CD4-positive, alpha-beta T cell treated with Interleukin-2 at 100 ng/mL for 4 hours (primary cell): ENCODE data around the gene KANK2.
"Not testable (repeated sequence)": the region's sequence is repeated elsewhere in the genome, so short reads cannot be mapped to it uniquely, and the experiment has no call there.

ENCODE experiments used
- DNase-seq: peaks from one replicate; pipeline ENCODE4 v3.0.0-alpha.2; 2020; ENCODE audit warnings: low spot score

Gene KANK2

GRCh38 chr19:11196406-11197287 lies 698 bp downstream of the KANK2 start:
- DNase-seq, result no peak

GRCh38 chr19:11195681-11196080 lies 1.7 kb downstream of the KANK2 start:
- no peak for DNase-seq

DNA sequence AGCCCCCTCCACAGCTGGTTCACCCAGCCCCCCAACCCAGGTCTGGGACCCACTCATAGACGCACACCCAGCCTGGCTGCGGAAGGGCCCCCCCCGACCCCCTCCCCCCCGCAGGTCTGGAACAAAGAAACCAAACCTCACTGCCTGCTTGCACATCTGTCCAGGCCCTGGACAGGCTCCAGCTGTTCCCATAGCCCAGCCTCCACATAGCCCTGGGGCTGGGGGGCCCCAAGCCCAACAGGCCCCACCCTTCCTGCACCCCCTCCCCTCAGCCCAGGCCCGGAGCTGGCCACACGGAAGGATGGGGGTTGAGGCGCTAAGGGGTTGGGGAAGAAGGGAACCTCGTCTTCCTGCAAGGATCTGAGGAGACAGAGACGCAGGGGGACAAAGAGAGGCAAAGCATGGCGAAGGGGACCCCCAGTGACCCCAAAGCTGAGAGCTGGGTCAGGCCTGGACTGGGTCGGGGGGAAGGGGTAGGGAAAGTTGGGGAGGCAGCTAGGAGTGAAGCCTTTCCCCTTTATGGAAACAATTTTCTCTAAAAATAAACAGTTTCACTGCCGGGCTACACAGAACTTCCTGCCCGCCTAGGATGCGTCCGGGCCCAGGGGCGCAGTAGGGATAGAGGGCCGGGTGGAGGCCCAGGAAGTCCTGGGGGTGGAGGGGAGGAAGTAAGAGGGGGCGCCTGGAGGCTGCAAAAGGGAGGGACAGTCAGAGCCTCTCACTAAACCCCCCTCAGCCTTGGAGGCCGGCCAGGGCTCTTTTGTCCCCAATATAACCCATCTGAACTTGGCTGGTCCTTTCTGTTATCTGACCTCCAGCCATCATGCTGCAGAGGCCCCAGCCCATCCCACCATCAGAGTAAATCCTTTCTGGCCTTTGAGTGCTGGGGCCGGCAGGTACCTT lies 2.4 kb downstream of the KANK2 start:
- DNase-seq, result no peak

GRCh38 chr19:11194173-11194572 lies 3.2 kb downstream of the KANK2 start:
- no peak for DNase-seq

DNA sequence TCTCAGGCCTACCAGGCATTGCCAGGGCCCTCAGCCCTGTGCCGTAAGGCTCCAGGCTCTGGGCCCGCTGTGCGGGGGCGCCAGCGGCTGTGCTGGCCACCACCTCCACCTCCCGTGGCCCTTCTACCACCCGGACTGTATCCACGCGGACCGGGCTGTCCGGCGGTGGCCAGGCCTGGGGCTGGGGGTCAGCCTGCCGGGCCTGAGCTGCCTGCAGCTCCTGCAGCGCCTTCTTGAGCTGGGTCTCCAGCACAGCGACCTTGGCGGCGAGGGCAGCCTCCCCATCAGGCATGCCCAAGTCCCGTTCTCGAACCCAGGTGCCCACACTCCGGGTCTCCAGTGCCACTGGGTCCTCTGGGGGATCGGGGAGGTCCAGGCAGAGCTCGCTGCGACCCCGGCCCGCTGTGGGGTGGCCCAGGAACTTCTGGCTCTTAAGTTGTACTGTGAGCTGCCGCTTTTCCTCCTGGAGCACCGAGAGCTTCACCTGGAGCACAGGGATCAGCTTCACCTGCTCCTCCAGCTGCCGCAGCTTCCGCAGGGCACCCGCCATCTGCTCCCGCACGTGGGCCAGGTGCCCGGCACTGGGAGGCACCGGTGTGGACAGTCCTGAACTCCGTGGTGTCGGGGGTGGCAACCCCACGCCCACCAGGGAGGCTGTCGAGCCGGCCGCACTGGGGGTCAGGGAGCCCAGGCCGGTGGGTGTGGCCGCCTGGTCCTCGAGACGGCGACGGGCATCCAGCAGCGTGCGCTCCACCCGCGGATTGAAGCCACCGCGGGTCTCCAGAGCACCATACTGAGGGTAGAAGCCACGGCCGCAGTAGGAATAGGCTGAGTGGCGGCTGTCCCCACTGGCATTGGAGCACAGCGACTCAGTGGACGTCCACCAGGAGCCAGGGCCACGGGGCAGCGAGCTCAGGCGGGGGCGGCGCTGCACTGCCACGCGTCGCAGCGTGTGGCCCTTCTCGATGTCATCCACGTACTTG lies 4.1 kb downstream of the KANK2 start:
- no peak for DNase-seq

- no peak for DNase-seq
These were observed 5.4 kb downstream of the KANK2 start for GRCh38 chr19:11191934-11192333.

DNA sequence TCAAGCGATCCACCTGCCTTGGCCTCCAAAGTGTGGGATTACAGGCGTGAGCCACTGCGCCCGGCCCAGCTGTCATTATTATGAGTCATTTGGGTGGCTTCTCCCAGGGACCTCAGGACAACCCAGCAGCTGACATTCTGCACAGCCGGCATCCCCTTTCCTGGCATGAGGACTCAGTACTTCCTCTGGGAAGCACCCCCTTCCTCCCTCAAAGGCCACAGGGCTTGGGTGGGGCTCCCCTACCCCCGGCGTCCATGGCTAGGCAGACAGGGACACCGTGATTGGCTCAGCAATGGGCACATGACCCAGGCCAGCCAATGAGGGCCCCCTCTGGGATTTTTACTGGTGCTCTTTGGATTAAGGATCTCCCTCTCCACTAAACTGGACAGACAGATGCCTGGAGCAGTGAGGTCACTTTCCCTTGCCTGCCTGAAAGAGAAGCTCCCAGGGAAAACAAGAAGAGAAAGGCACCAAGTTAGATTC lies 6.0 kb downstream of the KANK2 start:
- no peak for DNase-seq

GRCh38 chr19:11190501-11190900 lies 6.8 kb downstream of the KANK2 start:
- no peak for DNase-seq

- DNase-seq, result no peak
These were observed 9.9 kb downstream of the KANK2 start for GRCh38 chr19:11187441-11187840.

DNA sequence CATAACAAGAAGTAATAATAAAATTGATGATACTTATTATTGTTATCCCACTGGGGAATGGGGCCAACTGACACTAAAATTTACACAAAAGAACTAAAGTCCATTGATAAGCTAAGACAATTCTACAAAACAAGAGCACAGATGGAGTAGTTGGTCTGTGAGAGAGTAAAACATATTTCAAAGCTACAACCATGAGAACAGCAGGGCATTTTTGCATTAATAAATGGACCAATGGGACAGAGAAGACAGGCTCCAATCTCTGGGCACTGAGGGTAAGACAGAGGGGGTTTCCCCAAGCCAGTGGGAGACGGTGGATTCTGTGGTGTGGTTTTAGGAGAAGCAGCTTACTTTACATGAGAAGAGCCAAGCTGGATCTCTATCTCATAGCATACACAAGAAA lies 14.4 kb downstream of the KANK2 start:
- DNase-seq, result no peak

GRCh38 chr19:11181488-11181887 lies 15.9 kb downstream of the KANK2 start:
- no peak for DNase-seq

- not testable (repeated sequence) for DNase-seq
These were observed 16.4 kb downstream of the KANK2 start for GRCh38 chr19:11180975-11181374.

- DNase-seq, result no peak
These were observed 17.0 kb downstream of the KANK2 start for GRCh38 chr19:11180346-11180745.

DNA sequence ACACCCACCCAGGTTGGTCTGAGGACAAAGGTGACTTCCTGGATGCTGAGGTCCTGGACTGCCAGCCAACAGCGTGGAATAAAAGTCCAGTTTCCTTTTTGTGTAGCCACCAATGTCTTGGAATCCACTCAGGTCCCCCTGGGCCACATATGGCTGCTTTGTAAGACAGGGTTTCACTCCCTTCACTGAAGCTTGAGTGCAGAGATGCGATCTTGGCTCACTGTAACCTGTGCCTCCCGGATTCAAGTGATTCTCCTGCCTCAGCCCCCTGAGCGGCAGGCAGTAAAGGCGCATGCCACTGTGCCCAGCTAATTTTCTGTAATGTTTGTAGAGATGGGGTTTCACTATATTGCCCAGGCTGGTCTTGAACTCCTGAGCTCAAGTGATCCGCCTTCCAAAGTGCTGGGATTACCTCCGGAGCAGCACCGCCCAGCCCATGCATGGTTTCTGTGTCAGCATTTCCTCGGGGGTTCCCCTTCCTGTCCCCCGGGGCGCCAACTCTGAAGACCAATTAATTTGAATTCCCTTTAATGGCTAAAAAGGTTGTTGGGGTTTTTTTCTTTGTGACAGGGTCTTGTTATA lies 17.5 kb downstream of the KANK2 start:
- DNase-seq, result no peak

- not testable (repeated sequence) for DNase-seq
These were observed 18.2 kb downstream of the KANK2 start for GRCh38 chr19:11179145-11179465.

DNA sequence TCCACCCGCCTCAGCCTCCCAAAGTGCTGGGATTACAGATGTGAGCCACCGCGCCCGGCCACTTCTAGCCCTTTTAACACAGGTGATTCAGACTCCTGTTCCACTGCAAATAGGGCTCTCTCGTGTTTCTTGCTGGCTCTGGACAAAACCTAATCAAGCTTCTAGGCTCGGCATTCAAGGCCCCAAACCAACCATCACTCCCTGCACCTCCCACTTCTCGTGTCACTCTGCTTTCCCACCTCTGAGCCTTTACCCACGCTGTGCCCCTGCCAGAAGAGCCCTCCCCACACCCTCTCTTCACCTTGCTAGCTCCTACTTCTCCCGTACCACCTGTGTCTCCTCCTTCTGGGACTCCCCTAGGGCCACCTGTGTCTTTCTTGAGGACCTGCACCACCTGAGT lies 19.8 kb downstream of the KANK2 start:
- no peak for DNase-seq

DNA sequence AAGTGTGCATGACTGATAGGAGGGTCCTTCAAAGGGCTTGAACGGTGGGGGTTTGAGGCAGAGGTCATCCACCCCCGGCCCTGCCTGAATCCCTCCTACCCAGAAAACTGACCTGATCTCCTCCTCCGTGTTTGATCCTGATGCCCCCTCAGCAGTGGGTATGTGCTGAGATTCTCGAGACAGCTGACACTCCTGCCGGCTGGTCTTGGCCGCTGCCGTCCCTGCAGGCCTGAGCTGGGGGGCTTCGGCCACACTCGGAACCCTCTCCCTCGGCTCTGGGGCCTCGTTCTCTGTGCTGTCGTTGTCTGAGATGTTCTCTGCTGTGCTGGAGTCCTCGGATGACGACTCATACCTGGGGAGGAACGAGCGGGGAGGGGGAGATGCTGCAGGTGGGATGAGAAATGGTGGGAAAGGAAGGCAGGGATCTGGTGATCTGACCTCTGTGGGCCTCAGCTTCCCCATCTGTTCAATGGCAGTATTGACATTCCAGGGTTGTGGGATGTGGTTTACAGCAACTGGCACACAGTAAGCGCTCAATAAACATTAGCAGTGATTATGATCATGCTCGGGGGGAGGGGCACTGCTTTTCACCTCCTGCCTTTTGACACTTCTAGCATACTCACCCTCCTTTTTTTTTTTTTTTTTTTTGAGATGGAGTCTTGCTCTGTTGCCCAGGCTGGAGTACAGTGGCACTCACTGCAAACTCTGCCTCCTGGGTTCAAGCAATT lies 20.7 kb downstream of the KANK2 start:
- no peak for DNase-seq

DNA sequence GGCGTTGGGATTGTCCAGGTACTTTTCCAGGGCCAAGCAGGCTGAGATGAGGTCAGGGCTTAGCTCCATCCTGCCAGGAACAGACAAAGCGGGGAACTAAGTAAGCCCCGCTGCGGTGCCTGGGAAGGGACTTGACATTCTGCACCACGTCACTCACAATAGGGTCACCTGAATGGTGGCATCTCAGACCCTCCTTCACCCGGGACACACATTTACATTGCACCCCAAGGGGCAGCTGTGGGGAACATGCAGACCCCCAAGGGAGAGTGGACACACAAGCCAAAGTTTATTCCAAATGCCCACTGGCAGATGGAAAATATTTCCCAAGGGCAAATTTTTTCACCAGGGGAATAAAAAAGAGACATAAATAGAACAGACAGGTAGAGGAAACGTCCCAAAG lies 21.4 kb downstream of the KANK2 start:
- no peak for DNase-seq

GRCh38 chr19:11174336-11174735 lies 23.0 kb downstream of the KANK2 start:
- no peak for DNase-seq

- no peak for DNase-seq
These were observed 23.7 kb downstream of the KANK2 start for GRCh38 chr19:11173516-11174155.
